Measurements from ENCODE around the gene LAGE3.

The LAGE3 gene

GRCh38 chrX:154476821-154477220, 2.3 kb downstream of the LAGE3 start:
- DNase-seq (ENCODE audit: low read depth), result no peak

GRCh38 chrX:154473683-154474082, 5.4 kb downstream of the LAGE3 start:
- no peak for DNase-seq (ENCODE audit: low read depth)

GRCh38 chrX:154472685-154473632, 6.1 kb downstream of the LAGE3 start:
- no peak for DNase-seq (ENCODE audit: low read depth)

- DNase-seq (ENCODE audit: low read depth), result no peak
Observed at GRCh38 chrX:154471839-154472684, 7.0 kb downstream of the LAGE3 start.

GRCh38 chrX:154470914-154471568, 8.0 kb downstream of the LAGE3 start:
- no peak for DNase-seq (ENCODE audit: low read depth)

DNA sequence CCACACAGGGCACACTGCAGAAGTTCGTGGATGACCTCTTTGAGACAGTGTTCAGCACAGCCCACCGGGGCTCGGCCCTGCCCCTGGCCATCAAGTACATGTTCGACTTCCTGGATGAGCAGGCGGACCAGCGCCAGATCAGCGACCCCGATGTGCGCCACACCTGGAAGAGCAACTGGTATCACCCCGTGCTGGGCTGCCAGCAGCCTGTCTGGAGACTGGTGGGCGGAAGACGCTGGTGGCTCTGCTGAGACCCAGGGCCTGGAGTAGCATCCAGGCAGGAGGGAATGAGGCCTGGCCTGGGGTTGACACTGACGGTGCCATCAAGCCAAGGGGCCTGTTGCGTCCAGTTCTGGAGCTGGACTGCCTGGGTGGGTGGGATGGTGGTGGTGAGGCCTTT, 8.6 kb downstream of the LAGE3 start:
- DNase-seq (ENCODE audit: low read depth), result no peak

GRCh38 chrX:154469880-154470279, 9.2 kb downstream of the LAGE3 start:
- no peak for DNase-seq (ENCODE audit: low read depth)

DNA sequence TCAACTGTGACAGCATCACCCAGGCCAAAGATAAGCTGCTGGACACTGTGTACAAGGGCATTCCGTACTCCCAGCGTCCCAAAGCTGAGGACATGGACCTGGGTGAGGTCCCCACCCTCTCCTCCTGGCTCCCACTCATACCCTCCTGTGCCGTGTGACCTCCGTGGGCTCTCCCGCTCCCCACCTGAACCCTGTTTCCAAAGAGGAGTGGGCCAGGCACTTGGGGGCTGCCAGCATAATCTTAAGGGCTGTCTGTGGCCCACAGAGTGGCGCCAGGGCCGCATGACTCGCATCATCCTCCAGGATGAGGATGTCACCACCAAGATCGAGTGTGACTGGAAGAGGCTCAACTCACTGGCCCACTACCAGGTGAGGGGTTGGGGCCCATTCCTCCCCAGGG, 10.0 kb downstream of the LAGE3 start:
- no peak for DNase-seq (ENCODE audit: low read depth)

DNA sequence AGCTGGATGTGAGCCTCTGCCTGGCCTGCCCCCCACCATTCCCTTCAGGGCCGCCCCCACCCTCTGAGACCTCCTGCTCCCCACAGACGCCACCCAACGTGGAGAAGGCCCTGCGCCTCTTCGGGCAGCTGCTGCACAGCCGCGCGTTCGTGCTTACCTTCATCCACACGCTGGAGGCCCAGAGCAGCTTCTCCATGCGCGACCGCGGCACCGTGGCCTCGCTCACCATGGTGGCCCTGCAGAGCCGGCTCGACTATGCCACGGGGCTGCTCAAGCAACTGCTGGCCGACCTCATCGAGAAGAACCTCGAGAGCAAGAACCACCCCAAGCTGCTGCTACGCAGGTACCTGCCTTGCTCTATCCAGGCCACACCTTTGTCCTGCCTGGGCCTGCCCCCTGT, 10.9 kb downstream of the LAGE3 start:
- DNase-seq (ENCODE audit: low read depth), result no peak

DNA sequence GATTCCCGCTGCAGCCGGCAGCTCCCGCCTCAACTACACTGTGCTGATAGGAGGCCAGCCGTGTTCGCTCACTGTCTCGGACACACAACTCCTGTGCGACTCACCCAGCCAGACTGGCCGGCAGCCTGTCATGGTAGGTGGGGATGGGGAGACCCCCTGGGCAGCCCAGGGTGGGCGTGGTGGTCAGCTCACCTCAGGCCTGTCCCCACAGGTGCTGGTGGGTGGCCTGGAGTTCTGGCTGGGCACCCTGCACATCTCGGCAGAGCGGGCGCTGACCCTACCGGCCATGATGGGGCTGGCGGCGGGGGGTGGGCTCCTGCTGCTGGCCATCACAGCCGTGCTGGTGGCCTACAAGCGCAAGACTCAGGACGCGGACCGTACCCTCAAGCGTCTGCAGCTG, 11.5 kb downstream of the LAGE3 start:
- DNase-seq (ENCODE audit: low read depth), result no peak

GRCh38 chrX:154466907-154467306, 12.2 kb downstream of the LAGE3 start:
- no peak for DNase-seq (ENCODE audit: low read depth)

DNA sequence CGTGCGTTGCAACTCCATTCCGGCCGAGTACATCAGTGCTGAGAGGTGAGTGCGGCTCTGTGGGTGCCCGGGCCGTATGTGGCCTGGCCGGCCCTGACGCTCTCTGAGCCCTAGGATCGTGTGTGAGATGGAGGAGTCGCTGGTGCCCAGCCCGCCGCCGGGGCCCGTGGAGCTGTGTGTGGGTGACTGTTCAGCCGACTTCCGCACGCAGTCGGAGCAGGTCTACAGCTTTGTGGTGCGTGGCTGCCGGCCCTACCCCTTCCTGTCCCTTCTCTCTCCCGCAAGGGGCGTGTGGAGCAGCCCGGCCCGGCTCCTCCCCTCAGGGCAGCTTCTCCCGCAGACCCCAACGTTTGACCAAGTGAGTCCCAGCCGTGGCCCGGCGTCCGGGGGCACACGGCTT, 13.0 kb downstream of the LAGE3 start:
- no peak for DNase-seq (ENCODE audit: low read depth)

- no peak for DNase-seq (ENCODE audit: low read depth)
Observed at GRCh38 chrX:154465601-154466000, 13.5 kb downstream of the LAGE3 start.

DNA sequence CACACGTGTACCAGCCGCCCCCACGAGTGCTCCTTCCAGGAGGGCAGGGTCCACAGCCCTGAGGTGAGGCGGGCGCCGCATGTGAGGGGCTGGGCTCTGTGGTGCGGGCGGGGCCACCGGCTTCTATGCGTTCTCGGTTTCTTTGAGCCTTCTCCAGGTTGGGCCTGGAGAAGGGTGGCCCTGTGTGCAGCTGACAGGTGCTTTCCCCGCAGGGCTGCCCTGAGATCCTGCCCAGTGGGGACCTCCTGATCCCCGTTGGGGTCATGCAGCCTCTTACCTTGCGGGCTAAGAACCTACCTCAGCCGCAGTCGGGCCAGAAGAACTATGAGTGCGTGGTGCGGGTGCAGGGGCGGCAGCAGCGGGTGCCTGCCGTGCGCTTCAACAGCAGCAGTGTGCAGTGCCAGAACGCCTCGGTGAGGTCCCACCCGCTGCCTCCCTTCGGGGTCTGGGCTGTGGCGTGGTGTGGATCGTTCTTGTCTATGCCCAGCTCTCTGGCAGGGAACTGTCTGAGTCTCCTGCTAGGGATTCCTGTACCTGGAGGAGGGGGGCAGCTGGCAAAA, 14.2 kb downstream of the LAGE3 start:
- DNase-seq (ENCODE audit: low read depth), result no peak

DNA sequence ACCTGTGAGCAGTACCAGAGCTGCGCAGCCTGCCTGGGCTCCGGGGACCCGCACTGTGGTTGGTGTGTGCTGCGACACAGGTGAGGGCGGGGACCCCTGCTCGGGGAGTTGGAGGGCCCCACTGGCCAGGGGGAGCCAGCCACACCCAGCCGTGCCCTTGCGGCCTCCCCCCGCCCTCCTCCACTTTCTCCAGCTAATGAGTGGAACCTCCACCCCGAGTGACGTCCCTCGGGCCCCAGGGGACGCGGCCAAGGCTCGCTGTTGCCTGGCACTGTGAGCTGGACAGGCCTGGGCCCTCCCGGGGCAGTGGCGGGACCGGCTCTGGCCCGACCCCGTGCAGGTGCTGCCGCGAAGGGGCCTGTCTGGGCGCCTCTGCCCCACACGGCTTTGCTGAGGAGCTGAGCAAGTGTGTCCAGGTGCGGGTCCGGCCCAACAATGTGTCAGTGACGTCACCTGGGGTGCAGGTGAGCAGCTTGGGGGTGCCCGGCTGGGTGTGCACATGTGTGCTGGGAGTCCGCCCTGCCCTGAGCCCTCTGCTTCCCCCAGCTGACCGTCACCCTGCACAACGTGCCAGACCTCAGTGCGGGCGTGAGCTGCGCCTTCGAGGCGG, 15.4 kb downstream of the LAGE3 start:
- DNase-seq (ENCODE audit: low read depth), result no peak

DNA sequence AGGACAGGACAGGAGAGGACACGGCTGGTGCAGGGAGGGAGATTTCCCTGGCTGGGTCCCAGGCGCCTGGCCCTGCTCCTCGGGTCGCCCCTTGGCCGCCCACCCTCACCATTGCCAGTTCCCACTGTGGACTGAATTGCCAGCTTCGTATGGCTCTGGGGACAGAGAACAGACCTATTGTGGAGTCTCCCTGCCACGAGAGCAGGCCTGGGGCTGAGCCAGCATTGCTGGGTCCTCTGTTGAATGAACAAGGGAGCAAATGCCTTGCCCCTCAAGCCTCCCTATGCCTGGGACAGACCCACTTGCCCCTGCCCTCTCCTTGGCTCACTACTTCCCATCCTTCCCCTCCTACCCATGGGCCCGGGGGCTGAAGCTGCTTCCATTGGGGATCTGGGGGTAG, 16.7 kb downstream of the LAGE3 start:
- no peak for DNase-seq (ENCODE audit: low read depth)

DNA sequence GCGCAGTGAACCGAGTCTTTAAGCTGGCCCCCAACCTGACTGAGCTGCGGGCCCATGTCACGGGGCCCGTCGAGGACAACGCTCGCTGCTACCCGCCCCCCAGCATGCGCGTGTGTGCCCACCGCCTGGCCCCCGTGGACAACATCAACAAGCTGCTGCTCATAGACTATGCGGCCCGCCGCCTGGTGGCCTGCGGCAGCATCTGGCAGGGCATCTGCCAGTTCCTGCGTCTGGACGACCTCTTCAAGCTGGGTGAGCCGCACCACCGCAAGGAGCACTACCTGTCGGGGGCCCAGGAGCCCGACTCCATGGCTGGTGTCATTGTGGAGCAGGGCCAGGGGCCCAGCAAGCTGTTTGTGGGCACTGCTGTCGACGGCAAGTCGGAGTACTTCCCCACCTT, 18.8 kb downstream of the LAGE3 start:
- DNase-seq (ENCODE audit: low read depth), result no peak

GRCh38 chrX:154459832-154460231, 19.2 kb downstream of the LAGE3 start:
- no peak for DNase-seq (ENCODE audit: low read depth)

DNA sequence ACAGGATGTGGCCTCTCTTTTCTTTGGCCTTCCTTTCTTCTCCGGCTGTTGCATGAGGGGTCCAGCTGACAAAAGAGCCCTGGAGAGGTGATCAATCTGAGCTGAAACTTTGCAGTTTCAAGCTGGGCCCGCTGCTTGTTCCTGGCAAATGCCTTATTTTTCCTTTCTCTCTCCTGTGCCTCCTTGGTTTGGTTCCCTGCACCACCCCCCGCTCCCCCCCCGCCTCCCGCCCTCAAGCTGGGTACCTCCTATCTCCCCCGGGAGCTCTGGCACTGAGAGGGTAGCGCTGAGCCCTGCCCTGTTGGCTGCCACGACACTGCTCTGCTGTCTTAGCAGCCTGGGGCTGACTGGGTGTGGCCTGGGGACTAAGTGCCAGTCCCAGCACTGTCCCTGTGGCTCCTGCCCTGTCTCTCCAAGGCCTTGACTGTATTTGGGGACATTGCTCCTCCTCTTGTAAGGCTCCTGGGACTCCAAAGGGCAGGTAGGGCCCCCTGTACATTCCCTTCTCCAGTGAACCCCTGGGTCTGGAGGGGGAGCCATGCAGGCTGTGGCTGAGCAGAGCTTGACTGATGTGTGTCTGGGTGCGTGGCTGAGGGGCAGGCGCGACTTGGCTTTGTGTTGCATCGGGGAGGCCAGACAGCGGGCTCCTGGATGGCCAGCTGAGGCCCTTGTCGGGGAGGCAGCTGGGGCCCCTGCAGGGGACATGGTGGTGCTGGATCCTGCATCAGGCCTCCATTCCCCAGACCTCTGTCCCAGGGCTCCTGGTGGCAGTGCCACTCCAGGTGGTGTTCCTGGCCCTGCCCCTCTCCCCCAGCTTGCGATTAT, 19.9 kb downstream of the LAGE3 start:
- no peak for DNase-seq (ENCODE audit: low read depth)

DNA sequence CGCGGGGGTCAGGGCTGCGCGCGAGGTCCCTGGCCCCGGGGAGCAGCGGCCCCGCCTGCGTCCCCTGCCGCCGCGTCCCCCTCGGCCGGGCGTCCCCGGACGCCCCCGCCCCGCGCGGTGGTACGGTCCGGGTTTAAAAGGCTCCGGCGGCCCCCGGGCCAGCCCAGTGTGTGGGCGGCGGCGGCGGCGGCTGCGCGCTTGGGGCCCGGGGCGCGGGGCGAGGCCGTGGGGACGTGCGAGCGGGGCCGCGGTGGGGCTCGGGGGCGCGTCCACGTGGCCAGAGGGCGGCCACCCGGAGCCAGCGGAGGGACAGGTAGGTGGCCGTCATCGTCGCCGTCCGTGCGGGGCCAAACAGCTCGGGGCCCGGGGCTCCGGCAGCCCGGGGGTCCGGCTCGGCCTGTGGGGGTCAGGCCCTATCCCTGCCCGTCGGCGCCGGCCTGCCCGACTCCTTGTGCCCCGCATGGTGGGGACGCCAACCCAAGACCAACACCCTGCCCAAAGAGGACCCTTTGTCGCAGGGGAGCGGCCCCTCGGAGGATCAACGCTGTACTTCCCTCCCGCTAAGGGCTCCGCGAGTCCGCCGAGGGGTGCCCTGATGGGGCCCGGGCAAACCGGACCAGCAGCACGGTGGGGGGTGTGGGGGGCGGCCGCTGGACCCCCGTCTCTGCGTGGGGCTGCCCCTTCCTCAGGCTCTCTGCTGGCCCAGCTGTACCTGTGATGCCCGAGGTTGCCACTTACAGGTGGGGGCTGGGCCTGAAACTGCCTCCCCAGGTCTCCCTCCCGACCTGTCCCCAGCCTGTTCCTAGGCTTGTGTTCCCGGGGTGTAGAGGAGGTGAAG, 20.7 kb downstream of the LAGE3 start, which contains the start of gene PLXNA3:
TSS of gene PLXNA3 (plus strand) at position 166 of the 838 bp plus-strand sequence. CDS start 1,903 bp downstream, outside the sequence.
- peak; percentile 38 for DNase-seq (ENCODE audit: low read depth)

All from stimulated activated CD8-positive, alpha-beta memory T cell treated with anti-CD3 and anti-CD28 coated beads, Interleukin-15, amount 100 ng/mL, for 24 hours (primary cell).